ENCODE results near the gene CALHM3. TPM values are rescaled to one million over a fixed set of nuclear protein-coding genes. Genes with fewer than 3 reads are reported as not detected.
"Not testable (repeated sequence)": the region's sequence is repeated elsewhere in the genome, so short reads cannot be mapped to it uniquely, and the experiment has no call there.

CALHM3 gene, protein sequence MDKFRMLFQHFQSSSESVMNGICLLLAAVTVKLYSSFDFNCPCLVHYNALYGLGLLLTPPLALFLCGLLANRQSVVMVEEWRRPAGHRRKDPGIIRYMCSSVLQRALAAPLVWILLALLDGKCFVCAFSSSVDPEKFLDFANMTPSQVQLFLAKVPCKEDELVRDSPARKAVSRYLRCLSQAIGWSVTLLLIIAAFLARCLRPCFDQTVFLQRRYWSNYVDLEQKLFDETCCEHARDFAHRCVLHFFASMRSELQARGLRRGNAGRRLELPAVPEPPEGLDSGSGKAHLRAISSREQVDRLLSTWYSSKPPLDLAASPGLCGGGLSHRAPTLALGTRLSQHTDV
- total RNA-seq (2013) = 0.06 TPM
- polyA plus RNA-seq (under 1 TPM in 2 of 3 donors, not detected in 1; 0.04 to 0.62 TPM), polyA minus RNA-seq (0.14 TPM in 1 of 2 replicates, not detected in the other), total RNA-seq (0 to 0.58 (median 0.07) reads per million in 11 experiments)

GRCh38 chr10:103479135-103479534 lies at the start of gene CALHM3:
TSS of gene CALHM3 (minus strand) at chr10:103479240. CDS start at chr10:103479032, 208 bp downstream.
- peaks cover 0 to 2% (median 0%) of the 10 kb centered on the region in 7 donors for H3K9me3 Mint-ChIP-seq
- H3K36me3 ChIP-seq (replicated peaks in 1 of 2; ENCODE audit: control insufficient read depth in 1 of 2, insufficient read depth in 2 of 2, low read length in 2 of 2) = no peaks in the 10 kb centered on the region
- no peaks in the 10 kb centered on the region for H3K27me3 Mint-ChIP-seq (ENCODE audit: low read depth in 3 of 3)
- intact Hi-C loops (cut with micrococcal nuclease) = no loop called here
- H4K20me1 ChIP-seq (ENCODE audit: insufficient read depth, low read length) = no peaks in the 10 kb centered on the region
- H3K9ac ChIP-seq (ENCODE audit: insufficient read depth, low read length, poor library complexity, severe bottlenecking) = no peak within 1 kb of the TSS
- 80% methylated on average over 1 of the region's 7 CpGs for WGBS (ENCODE audit: insufficient coverage)
- peak in 2 of 3 donors; percentile 21 to 27 for DNase-seq
- H3K4me3 ChIP-seq (replicated peaks in 1 of 3; ENCODE audit: low read depth in 2 of 3, low read length in 3 of 3) = no peak within 1 kb of the TSS
- H3K4me1 ChIP-seq (ENCODE audit: control insufficient read depth in 1 of 2, insufficient read depth in 2 of 2, low read length in 2 of 2) = peaks cover 13 to 22% of the 10 kb centered on the region in 2 donors
- peak within 1 kb of the TSS in 1 of 7 donors; percentile 41 for H3K27ac Mint-ChIP-seq
- H3K36me3 Mint-ChIP-seq = peaks cover 0 to under 1% of the 10 kb centered on the region in 2 donors
- peaks cover 12% of the 10 kb centered on the region for H3K4me1 Mint-ChIP-seq
- no peaks in the 10 kb centered on the region for H3K9me3 ChIP-seq (replicated peaks in 1 of 2; ENCODE audit: control insufficient read depth in 1 of 2, insufficient read depth in 1 of 2, low read length in 2 of 2)
- no peaks in the 10 kb centered on the region for H3K79me2 ChIP-seq (ENCODE audit: insufficient read depth, low read length)
- H3K27me3 ChIP-seq (ENCODE audit: control insufficient read depth in 2 of 2, insufficient read depth in 2 of 2, low read length in 2 of 2) = no peaks in the 10 kb centered on the region
- H3K4me3 Mint-ChIP-seq = no peak within 1 kb of the TSS
- no peak within 1 kb of the TSS for H3K27ac ChIP-seq (ENCODE audit: low read depth in 1 of 2, low read length in 2 of 2)
- peak within 1 kb of the TSS; percentile 21 for H2AFZ ChIP-seq (ENCODE audit: insufficient read depth, low read depth, low read length, poor library complexity, severe bottlenecking)
- TF ChIP-seq, protein P1, sequence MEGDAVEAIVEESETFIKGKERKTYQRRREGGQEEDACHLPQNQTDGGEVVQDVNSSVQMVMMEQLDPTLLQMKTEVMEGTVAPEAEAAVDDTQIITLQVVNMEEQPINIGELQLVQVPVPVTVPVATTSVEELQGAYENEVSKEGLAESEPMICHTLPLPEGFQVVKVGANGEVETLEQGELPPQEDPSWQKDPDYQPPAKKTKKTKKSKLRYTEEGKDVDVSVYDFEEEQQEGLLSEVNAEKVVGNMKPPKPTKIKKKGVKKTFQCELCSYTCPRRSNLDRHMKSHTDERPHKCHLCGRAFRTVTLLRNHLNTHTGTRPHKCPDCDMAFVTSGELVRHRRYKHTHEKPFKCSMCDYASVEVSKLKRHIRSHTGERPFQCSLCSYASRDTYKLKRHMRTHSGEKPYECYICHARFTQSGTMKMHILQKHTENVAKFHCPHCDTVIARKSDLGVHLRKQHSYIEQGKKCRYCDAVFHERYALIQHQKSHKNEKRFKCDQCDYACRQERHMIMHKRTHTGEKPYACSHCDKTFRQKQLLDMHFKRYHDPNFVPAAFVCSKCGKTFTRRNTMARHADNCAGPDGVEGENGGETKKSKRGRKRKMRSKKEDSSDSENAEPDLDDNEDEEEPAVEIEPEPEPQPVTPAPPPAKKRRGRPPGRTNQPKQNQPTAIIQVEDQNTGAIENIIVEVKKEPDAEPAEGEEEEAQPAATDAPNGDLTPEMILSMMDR (IDR thresholded peaks at IDR 0.05) = no peak
- H3K4me2 ChIP-seq (replicated peaks; ENCODE audit: extremely low read depth, low read length, poor library complexity, severe bottlenecking) = no peak within 1 kb of the TSS

GRCh38 chr10:103528549-103528948 lies 49.5 kb upstream of the CALHM3 start:
- Histone ChIP-seq H4K20me1 (ENCODE audit: insufficient read depth, low read length) (no peaks in the 10 kb centered on the region), H3K9me3 (replicated peaks in 1 of 2; ENCODE audit: control insufficient read depth in 1 of 2, insufficient read depth in 1 of 2, low read length in 2 of 2) (peaks cover 0 to 7% of the 10 kb centered on the region in 2 donors), H3K9ac (ENCODE audit: insufficient read depth, low read length, poor library complexity, severe bottlenecking) (no peak overlapping the region), H3K27ac (ENCODE audit: low read depth in 1 of 2, low read length in 2 of 2) (no peak overlapping the region), H3K79me2 (ENCODE audit: insufficient read depth, low read length) (no peaks in the 10 kb centered on the region), H3K4me2 (replicated peaks; ENCODE audit: extremely low read depth, low read length, poor library complexity, severe bottlenecking) (no peak overlapping the region), H3K4me1 (ENCODE audit: control insufficient read depth in 1 of 2, insufficient read depth in 2 of 2, low read length in 2 of 2) (no peaks in the 10 kb centered on the region), H3K4me3 (replicated peaks in 1 of 3; ENCODE audit: low read depth in 2 of 3, low read length in 3 of 3) (no peak overlapping the region), H2AFZ (ENCODE audit: insufficient read depth, low read depth, low read length, poor library complexity, severe bottlenecking) (no peak overlapping the region), H3K27me3 (ENCODE audit: control insufficient read depth in 2 of 2, insufficient read depth in 2 of 2, low read length in 2 of 2) (peaks cover 2 to 3% of the 10 kb centered on the region in 2 donors), H3K36me3 (replicated peaks in 1 of 2; ENCODE audit: control insufficient read depth in 1 of 2, insufficient read depth in 2 of 2, low read length in 2 of 2) (no peaks in the 10 kb centered on the region)
- Mint-ChIP-seq H3K9me3 (peaks cover 5 to 31% (median 28%) of the 10 kb centered on the region in 7 donors), H3K4me3 (no peak overlapping the region), H3K27ac (no peak overlapping the region), H3K4me1 (no peaks in the 10 kb centered on the region), H3K27me3 (ENCODE audit: low read depth in 3 of 3) (peaks cover 4 to 32% (median 13%) of the 10 kb centered on the region in 3 donors), H3K36me3 (no peaks in the 10 kb centered on the region)
- no peak for DNase-seq
- TF ChIP-seq, protein P1 (IDR thresholded peaks at IDR 0.05) = no peak
- intact Hi-C loops (cut with micrococcal nuclease) = no loop called here

GRCh38 chr10:103527476-103527875 lies 48.4 kb upstream of the CALHM3 start:
- H3K36me3 ChIP-seq (replicated peaks in 1 of 2; ENCODE audit: control insufficient read depth in 1 of 2, insufficient read depth in 2 of 2, low read length in 2 of 2); H3K4me3 ChIP-seq (replicated peaks in 1 of 3; ENCODE audit: low read depth in 2 of 3, low read length in 3 of 3); H3K79me2 ChIP-seq (ENCODE audit: insufficient read depth, low read length); H2AFZ ChIP-seq (ENCODE audit: insufficient read depth, low read depth, low read length, poor library complexity, severe bottlenecking); H3K4me1 Mint-ChIP-seq; H3K36me3 Mint-ChIP-seq; H3K4me3 Mint-ChIP-seq; H4K20me1 ChIP-seq (ENCODE audit: insufficient read depth, low read length); DNase-seq; H3K27me3 ChIP-seq (ENCODE audit: control insufficient read depth in 2 of 2, insufficient read depth in 2 of 2, low read length in 2 of 2); H3K9me3 ChIP-seq (replicated peaks in 1 of 2; ENCODE audit: control insufficient read depth in 1 of 2, insufficient read depth in 1 of 2, low read length in 2 of 2); H3K27ac ChIP-seq (ENCODE audit: low read depth in 1 of 2, low read length in 2 of 2); H3K9ac ChIP-seq (ENCODE audit: insufficient read depth, low read length, poor library complexity, severe bottlenecking); H3K4me1 ChIP-seq (ENCODE audit: control insufficient read depth in 1 of 2, insufficient read depth in 2 of 2, low read length in 2 of 2); intact Hi-C loops (cut with micrococcal nuclease); H3K4me2 ChIP-seq (replicated peaks; ENCODE audit: extremely low read depth, low read length, poor library complexity, severe bottlenecking): not testable (repeated sequence)
- whole genome bisulfite sequencing (ENCODE audit: insufficient coverage) = no CpG with 5 or more reads among the region's 2 CpGs
- peaks cover 4 to 24% (median 13%) of the 10 kb centered on the region in 3 donors for H3K27me3 Mint-ChIP-seq (ENCODE audit: low read depth in 3 of 3)
- H3K27ac Mint-ChIP-seq = peak overlapping the region in 1 of 7 donors; percentile 52
- H3K9me3 Mint-ChIP-seq = peaks cover 3 to 25% (median 23%) of the 10 kb centered on the region in 7 donors

Data from CD14-positive monocyte (primary cell).